Neural cell (in vitro differentiated cells): ENCODE measurements around the gene LRRC4B. TPM values are rescaled to one million over a fixed set of nuclear protein-coding genes. Genes with fewer than 3 reads are reported as not detected.

ENCODE experiments used
- H2AFZ ChIP-seq: fragments of 200-600, 300-800 bp; sonication (generic), shearing (Covaris generic); 2 replicates; pipeline ENCODE4 v1.6.0; 2014; ENCODE audit warnings: low read depth, mild to moderate bottlenecking, antibody characterized with exemption, low read length, moderate library complexity
- H3F3A ChIP-seq: fragments of 200-600 bp; shearing (Covaris generic); 2 replicates; pipeline ENCODE4 v1.6.1; 2016; ENCODE audit warnings: mild to moderate bottlenecking, moderate library complexity, mixed read lengths, antibody characterized with exemption, low read length; ENCODE audit not compliant: insufficient read depth, poor library complexity, severe bottlenecking
- H3K27ac ChIP-seq: fragments of 200-600, 300-800 bp; sonication (generic), shearing (Covaris generic); 2 replicates; pipeline ENCODE4 v1.5.1; 2014; ENCODE audit warnings: mild to moderate bottlenecking, low read length, moderate library complexity
- H3K27me3 ChIP-seq: fragments of 300-800, 200-600 bp; sonication (generic), shearing (Covaris generic); 2 replicates; pipeline ENCODE4 v1.6.0; 2014; ENCODE audit warnings: mild to moderate bottlenecking, low read depth, low read length, moderate library complexity; ENCODE audit not compliant: insufficient read depth
- H3K36me3 ChIP-seq: fragments of 300-800, 200-600 bp; sonication (generic), shearing (Covaris generic); 2 replicates; pipeline ENCODE4 v1.5.1; 2014; ENCODE audit warnings: mild to moderate bottlenecking, antibody characterized with exemption, low read length, moderate library complexity; ENCODE audit not compliant: insufficient read depth
- H3K4me2 ChIP-seq: fragments of 300-800, 200-600 bp; sonication (generic), shearing (Covaris generic); 2 replicates; pipeline ENCODE4 v1.6.0; 2014; ENCODE audit warnings: mild to moderate bottlenecking, low read length
- H3K4me3 ChIP-seq: fragments of 300-800, 200-600 bp; sonication (generic), shearing (Covaris generic); 2 replicates; pipeline ENCODE4 v1.5.1; 2014; ENCODE audit warnings: mild to moderate bottlenecking, low read length, moderate library complexity
- H3K79me2 ChIP-seq: fragments of 200-600 bp; shearing (Covaris generic); replicated peaks from 2 replicates; pipeline ENCODE4 v1.6.0; 2014; ENCODE audit warnings: mild to moderate bottlenecking, low read length, moderate library complexity; ENCODE audit not compliant: insufficient read depth
- H3K9ac ChIP-seq: fragments of 300-800, 200-600 bp; sonication (generic), shearing (Covaris generic); 2 replicates; pipeline ENCODE4 v1.6.1; 2016; ENCODE audit warnings: mild to moderate bottlenecking, low read length, mixed read lengths
- H3K9me2 ChIP-seq: fragments of 200-600 bp; shearing (Covaris generic); 2 replicates; pipeline ENCODE4 v1.6.1; 2016; ENCODE audit warnings: mild to moderate bottlenecking, low read length, mixed read lengths; ENCODE audit not compliant: insufficient read depth
- H3K9me3 ChIP-seq: fragments of 200-600, 300-800 bp; sonication (generic), shearing (Covaris generic); 2 replicates; pipeline ENCODE4 v1.6.1; 2016; ENCODE audit warnings: mild to moderate bottlenecking, mixed run types, low read length, moderate library complexity, mixed read lengths
- H4K20me1 ChIP-seq: fragments of 200-600 bp; shearing (Covaris generic); 2 replicates; pipeline ENCODE4 v1.6.1; 2016; ENCODE audit warnings: mild to moderate bottlenecking, mixed run types; ENCODE audit not compliant: insufficient read depth
- EP300 ChIP-seq: fragments of 450-650 bp; conservative IDR thresholded peaks from 2 replicates; pipeline ENCODE4 v1.6.1; 2014; ENCODE audit warnings: antibody characterized with exemption, mild to moderate bottlenecking, moderate library complexity; ENCODE audit not compliant: poor library complexity, severe bottlenecking
- EZH2 ChIP-seq: fragments of 200-600, 300-800 bp; shearing (Covaris generic), sonication (generic); IDR thresholded peaks from 2 replicates; pipeline ENCODE4 v1.6.1; 2014; ENCODE audit warnings: antibody characterized with exemption, low read length, borderline replicate concordance, mild to moderate bottlenecking; ENCODE audit not compliant: insufficient read depth, poor library complexity, severe bottlenecking
- MXI1 ChIP-seq: fragments of 450-650 bp; conservative IDR thresholded peaks from 2 replicates; pipeline ENCODE4 v1.6.1; 2014; ENCODE audit warnings: antibody characterized with exemption, mild to moderate bottlenecking; ENCODE audit not compliant: poor library complexity, severe bottlenecking
- POLR2AphosphoS5 ChIP-seq: IDR thresholded peaks from 2 replicates; pipeline ENCODE4 v1.6.1; 2012
- RAD21 ChIP-seq: fragments of 450-650 bp; conservative IDR thresholded peaks from 2 replicates; pipeline ENCODE4 v1.6.1; 2014; ENCODE audit warnings: antibody characterized with exemption, mild to moderate bottlenecking, moderate library complexity
- REST ChIP-seq: IDR thresholded peaks from 2 replicates; pipeline ENCODE4 v1.6.1; 2012; ENCODE audit warnings: borderline replicate concordance
- SMC3 ChIP-seq: fragments of 450-650 bp; conservative IDR thresholded peaks from 2 replicates; pipeline ENCODE4 v1.6.1; 2014; ENCODE audit warnings: antibody characterized with exemption, mild to moderate bottlenecking, moderate library complexity; ENCODE audit not compliant: poor library complexity
- TAF1 ChIP-seq: IDR thresholded peaks from 2 replicates; pipeline ENCODE4 v1.6.1; 2012; ENCODE audit warnings: low read depth
- polyA plus RNA-seq: library from polyadenylated mRNA; depleted of rRNA; stranded (reverse); fragments of >200 nt; gene quantifications from 2 replicates; pipeline ENCODE4 v1.2.3, GENCODE V29; 2014
- TF ChIP-seq, protein P1 (sequence below): fragments of 450-650 bp; IDR thresholded peaks from 2 replicates; pipeline ENCODE4 v1.5.1; 2014; ENCODE audit warnings: antibody characterized with exemption, mild to moderate bottlenecking, moderate library complexity; ENCODE audit not compliant: poor library complexity, severe bottlenecking

The LRRC4B gene
- polyA plus RNA-seq, 1 donor from 2014 or later, result 83.1 TPM

DNA sequence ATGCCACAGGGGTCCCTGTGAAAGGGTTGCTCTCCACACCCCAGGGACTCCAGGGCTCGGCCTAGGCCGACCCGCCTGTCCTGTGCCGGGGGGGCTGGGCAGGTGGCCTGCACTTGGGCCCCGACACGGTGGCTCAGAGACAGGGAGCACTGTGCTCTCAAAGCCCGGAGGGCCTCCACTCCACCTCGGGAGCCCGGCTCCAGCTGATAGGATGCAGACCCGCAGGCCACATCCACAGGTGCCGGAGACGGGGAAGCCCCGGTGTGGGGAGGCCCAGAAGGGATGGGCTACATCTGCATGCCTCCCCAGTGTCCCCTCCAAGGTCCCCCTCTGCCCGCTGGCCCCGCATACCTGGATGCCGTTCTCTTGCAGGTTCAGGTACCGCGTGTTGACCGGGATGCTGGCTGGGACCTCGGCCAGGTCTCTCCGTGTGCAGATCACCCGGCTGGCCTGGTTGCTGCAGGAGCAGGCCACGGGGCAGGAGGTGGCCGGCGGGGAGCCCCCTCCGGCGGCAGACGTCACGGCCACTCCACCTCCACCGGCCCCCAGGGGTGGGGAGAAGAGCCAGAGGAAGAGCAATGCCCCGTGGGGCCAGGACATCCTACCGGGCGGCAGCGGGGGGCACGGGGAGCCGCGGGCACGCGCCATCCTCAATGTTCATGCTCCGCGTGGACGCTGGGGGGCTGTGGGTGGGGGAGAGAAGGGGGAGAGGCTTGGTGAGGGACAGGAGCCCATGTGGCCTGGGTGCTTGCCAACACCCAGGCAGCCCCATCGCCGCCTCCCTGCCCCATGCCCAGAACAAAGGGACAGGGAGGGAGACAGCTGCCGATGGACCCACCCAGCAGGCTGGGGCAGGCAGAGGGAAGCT lies 19.8 kb downstream of the LRRC4B start:
- peak overlapping the region; percentile 84 for H3K4me3 ChIP-seq
- no peaks in the 10 kb centered on the region for H3K9me2 ChIP-seq
- H2AFZ ChIP-seq, result no peak overlapping the region
- H3K79me2 ChIP-seq, result peaks cover 51% of the 10 kb centered on the region
- TF ChIP-seq EP300 (no peak), EZH2 (no peak), POLR2AphosphoS5 (no peak), RAD21 (no peak)
- no peaks in the 10 kb centered on the region for H3F3A ChIP-seq
- H4K20me1 ChIP-seq, result peaks cover 13% of the 10 kb centered on the region
- no peak overlapping the region for H3K27ac ChIP-seq
- H3K4me2 ChIP-seq, result no peak overlapping the region
- H3K36me3 ChIP-seq, result no peaks in the 10 kb centered on the region
- no peak overlapping the region for H3K9ac ChIP-seq
- H3K9me3 ChIP-seq, result no peaks in the 10 kb centered on the region
- H3K27me3 ChIP-seq, result no peaks in the 10 kb centered on the region

- Histone ChIP-seq H2AFZ (no peak overlapping the region), H3K4me2 (no peak overlapping the region), H3K9me3 (no peaks in the 10 kb centered on the region), H3K4me3 (no peak overlapping the region), H3K36me3 (no peaks in the 10 kb centered on the region), H3K27me3 (no peaks in the 10 kb centered on the region), H3K9me2 (no peaks in the 10 kb centered on the region), H3F3A (no peaks in the 10 kb centered on the region), H4K20me1 (peaks cover 13% of the 10 kb centered on the region), H3K9ac (no peak overlapping the region), H3K27ac (no peak overlapping the region), H3K79me2 (peaks cover 46% of the 10 kb centered on the region)
- TF ChIP-seq EP300 (no peak), RAD21 (no peak), TAF1 (no peak), MXI1 (no peak), REST (no peak), EZH2 (no peak), POLR2AphosphoS5 (no peak), SMC3 (no peak)
- TF ChIP-seq, protein P1, sequence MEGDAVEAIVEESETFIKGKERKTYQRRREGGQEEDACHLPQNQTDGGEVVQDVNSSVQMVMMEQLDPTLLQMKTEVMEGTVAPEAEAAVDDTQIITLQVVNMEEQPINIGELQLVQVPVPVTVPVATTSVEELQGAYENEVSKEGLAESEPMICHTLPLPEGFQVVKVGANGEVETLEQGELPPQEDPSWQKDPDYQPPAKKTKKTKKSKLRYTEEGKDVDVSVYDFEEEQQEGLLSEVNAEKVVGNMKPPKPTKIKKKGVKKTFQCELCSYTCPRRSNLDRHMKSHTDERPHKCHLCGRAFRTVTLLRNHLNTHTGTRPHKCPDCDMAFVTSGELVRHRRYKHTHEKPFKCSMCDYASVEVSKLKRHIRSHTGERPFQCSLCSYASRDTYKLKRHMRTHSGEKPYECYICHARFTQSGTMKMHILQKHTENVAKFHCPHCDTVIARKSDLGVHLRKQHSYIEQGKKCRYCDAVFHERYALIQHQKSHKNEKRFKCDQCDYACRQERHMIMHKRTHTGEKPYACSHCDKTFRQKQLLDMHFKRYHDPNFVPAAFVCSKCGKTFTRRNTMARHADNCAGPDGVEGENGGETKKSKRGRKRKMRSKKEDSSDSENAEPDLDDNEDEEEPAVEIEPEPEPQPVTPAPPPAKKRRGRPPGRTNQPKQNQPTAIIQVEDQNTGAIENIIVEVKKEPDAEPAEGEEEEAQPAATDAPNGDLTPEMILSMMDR, result no peak
Observed at GRCh38 chr19:50547385-50548190, 20.6 kb downstream of the LRRC4B start.
